ENCODE data around the gene CFAP61. TPM values are rescaled to one million over a fixed set of nuclear protein-coding genes. Genes with fewer than 3 reads are reported as not detected.

Gene CFAP61
- total RNA-seq, 1 donor from 2014 or later = not detected

- no peak overlapping the region for H3K4me3 ChIP-seq (ENCODE audit: low read depth, low read length)
- DNase-seq (ENCODE audit: low read depth) = no peak
- TF ChIP-seq, protein P1, sequence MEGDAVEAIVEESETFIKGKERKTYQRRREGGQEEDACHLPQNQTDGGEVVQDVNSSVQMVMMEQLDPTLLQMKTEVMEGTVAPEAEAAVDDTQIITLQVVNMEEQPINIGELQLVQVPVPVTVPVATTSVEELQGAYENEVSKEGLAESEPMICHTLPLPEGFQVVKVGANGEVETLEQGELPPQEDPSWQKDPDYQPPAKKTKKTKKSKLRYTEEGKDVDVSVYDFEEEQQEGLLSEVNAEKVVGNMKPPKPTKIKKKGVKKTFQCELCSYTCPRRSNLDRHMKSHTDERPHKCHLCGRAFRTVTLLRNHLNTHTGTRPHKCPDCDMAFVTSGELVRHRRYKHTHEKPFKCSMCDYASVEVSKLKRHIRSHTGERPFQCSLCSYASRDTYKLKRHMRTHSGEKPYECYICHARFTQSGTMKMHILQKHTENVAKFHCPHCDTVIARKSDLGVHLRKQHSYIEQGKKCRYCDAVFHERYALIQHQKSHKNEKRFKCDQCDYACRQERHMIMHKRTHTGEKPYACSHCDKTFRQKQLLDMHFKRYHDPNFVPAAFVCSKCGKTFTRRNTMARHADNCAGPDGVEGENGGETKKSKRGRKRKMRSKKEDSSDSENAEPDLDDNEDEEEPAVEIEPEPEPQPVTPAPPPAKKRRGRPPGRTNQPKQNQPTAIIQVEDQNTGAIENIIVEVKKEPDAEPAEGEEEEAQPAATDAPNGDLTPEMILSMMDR (conservative IDR thresholded peaks at IDR 0.05; ENCODE audit: low read depth, low read length) = no peak
Observed at GRCh38 chr20:20303742-20304141, 251.4 kb downstream of the CFAP61 start.

GRCh38 chr20:20304942-20305341, 252.6 kb downstream of the CFAP61 start:
- no peak overlapping the region for H3K4me3 ChIP-seq (ENCODE audit: low read depth, low read length)
- no peak for DNase-seq (ENCODE audit: low read depth)
- TF ChIP-seq, protein P1 (conservative IDR thresholded peaks at IDR 0.05; ENCODE audit: low read depth, low read length) = no peak

DNA sequence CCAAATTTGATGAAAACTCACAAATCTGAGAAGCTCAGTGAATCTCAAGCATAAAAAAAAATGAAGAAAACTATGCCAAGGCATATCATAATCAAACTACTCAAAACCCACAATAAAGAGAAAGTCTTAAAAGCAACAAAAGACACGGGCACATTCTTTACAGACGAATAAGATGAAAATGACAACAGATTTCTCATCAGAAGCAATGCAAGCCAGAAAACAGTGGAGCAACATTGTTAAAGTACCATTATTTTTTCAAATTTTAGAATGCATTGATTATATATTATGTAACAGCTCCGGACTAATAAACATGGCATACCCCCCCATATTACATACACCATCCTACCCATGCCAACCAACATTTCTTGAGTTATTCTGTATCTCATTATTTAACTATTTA, 260.2 kb downstream of the CFAP61 start:
- no peak for DNase-seq (ENCODE audit: low read depth)
- TF ChIP-seq, protein P1 (conservative IDR thresholded peaks at IDR 0.05; ENCODE audit: low read depth, low read length) = no peak

DNA sequence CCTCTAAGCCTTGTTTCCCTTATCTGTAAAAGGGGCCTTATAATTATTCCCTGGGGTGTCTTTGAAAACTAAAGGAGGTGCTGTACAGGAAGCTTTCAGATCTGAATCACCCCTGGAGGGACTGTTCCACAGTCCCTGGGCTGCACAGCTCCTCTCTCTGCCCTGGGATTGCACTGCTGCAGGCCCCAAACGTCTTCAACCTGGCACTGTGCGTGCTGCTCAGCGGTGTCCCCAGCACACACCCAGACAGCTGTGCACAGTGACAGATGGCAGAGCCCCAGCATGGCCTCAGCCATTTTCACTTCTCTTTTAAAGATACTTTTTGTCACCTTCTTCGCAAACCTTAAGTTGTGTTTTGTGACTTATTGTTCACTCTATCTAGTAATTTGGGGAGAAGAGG, 264.9 kb downstream of the CFAP61 start:
- TF ChIP-seq, protein P1 (conservative IDR thresholded peaks at IDR 0.05; ENCODE audit: low read depth, low read length) = no peak
- no peak for DNase-seq (ENCODE audit: low read depth)
- no peak overlapping the region for H3K4me3 ChIP-seq (ENCODE audit: low read depth, low read length)

More for the DNA sequence above, 260.2 kb downstream of the CFAP61 start:
- no peak overlapping the region for H3K4me3 ChIP-seq (ENCODE audit: low read depth, low read length)

DNA sequence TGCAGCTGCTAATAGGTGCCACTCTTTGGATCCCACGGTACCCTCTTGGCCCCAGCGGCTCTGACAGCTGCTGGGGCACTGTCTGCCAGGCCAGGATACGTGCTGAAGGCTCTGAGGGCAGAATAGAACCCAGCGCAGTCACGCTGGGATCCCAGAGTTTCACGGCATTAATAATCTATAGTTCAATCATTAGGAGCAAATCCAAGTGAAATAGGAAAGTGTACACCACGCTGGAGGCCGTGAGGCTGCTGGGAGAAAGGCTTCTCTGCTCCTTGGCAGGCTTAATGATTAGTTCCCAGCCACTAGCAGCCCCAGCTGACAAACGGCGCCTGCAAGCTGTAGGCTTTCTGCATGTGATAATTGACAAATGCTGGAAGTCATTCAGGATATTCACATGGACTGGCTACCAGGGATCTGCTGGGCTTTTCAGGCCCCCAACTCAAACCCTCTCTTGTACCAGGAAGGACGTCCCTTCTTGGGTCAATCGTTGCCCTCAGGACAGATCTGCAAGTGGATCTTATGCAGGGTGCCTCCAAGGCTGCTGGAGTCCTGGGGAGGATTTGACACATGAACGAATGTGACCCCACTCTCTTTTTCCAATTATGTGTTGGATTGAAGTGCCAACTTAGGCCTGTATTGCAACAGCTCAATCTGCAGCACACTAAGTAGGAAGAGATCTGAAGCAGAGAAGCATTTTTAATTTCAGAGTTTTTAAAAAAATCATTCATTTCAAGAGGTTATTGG, 265.5 kb downstream of the CFAP61 start:
- TF ChIP-seq, protein P1 (conservative IDR thresholded peaks at IDR 0.05; ENCODE audit: low read depth, low read length) = no peak
- DNase-seq (ENCODE audit: low read depth) = no peak
- no peak overlapping the region for H3K4me3 ChIP-seq (ENCODE audit: low read depth, low read length)

DNA sequence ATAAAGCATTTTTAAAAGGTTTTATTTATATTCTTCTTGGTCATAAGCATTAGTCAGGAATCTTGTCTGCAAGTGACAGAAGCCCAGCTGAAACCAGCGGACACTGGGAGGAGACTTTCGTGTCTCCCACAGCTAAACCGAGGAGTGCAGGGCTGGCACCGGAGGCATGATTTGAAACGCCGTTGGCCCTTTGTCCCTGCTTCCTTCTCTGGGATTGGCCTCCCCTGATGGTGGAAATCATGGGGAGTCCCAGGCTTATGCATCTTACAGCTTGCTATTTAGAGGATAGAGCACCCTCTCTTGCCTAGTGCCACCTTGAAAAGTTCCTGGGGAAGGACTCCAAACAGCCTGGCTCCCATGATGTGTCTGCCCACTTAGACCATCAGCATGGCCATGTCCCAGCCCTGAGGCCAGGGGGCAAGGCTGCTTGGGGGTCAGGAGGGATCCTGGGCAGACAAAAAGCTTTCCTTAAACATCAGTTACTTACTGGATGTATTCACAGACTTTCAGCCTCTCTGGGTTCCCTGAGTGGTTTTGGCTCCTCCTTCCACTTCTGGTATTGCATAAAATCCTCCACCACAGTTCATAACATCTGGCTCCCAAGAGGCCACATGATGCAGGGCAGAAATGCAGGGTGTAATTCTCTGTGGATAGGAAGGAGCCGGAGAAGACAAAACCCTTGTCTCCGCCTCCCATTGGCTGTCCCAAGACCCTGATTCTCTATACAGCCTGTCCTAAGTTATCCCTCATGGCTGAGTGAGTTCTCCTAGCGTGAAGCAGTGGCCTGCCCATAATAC, 266.2 kb downstream of the CFAP61 start:
- no peak for DNase-seq (ENCODE audit: low read depth)
- no peak overlapping the region for H3K4me3 ChIP-seq (ENCODE audit: low read depth, low read length)
- TF ChIP-seq, protein P1 (conservative IDR thresholded peaks at IDR 0.05; ENCODE audit: low read depth, low read length) = no peak

All from epithelial cell of proximal tubule (primary cell).